Keratinocyte (primary cell): Measurements from ENCODE around the gene MRPS27. TPM values are rescaled to one million over a fixed set of nuclear protein-coding genes. Genes with fewer than 3 reads are reported as not detected.

Experiments used
- DNase-seq: peaks from one replicate; pipeline ENCODE4 v3.0.0-alpha.2; 2011; ENCODE audit warnings: low read depth, missing footprints, low spot score
- FAIRE-seq: peaks from 2 replicates; lab custom pipeline; 2011; peaks lifted over from hg19 to GRCh38; lab: Jason Lieb, UNC
- H2AFZ ChIP-seq: 2 replicates; pipeline ENCODE4 v1.6.0; 2012; ENCODE audit warnings: low read length, control low read depth, inconsistent platforms; ENCODE audit not compliant: control insufficient read depth
- H3K27ac ChIP-seq: 2 replicates; pipeline ENCODE4 v1.5.1; 2011; ENCODE audit warnings: low read length; ENCODE audit not compliant: control insufficient read depth, insufficient read depth
- H3K27me3 ChIP-seq: 3 replicates; pipeline ENCODE4 v1.6.0; 2011; ENCODE audit warnings: low read length; ENCODE audit not compliant: control insufficient read depth, insufficient read depth; ENCODE audit errors: extremely low read depth
- H3K36me3 ChIP-seq, 2 experiments: 2 replicates in 1 of 2; 3 replicates in 1 of 2; pipeline ENCODE4 v1.5.1; 2011; ENCODE audit warnings: low read length in 2 of 2, mild to moderate bottlenecking in 1 of 2; ENCODE audit not compliant: control insufficient read depth in 2 of 2, insufficient read depth in 2 of 2; ENCODE audit errors: extremely low read depth in 1 of 2
- H3K4me1 ChIP-seq: 3 replicates; pipeline ENCODE4 v1.5.1; 2011; ENCODE audit warnings: low read length; ENCODE audit not compliant: control insufficient read depth, insufficient read depth; ENCODE audit errors: extremely low read depth
- H3K4me2 ChIP-seq: 3 replicates; pipeline ENCODE4 v1.6.0; 2011; ENCODE audit warnings: low read depth, low read length; ENCODE audit not compliant: control insufficient read depth, insufficient read depth; ENCODE audit errors: extremely low read depth
- H3K4me3 ChIP-seq, 3 experiments: fragments of 200-600 bp in 1 of 3; sonication (generic) in 1 of 3; 2 replicates in 2 of 3; 3 replicates in 1 of 3; pipeline ENCODE4 v1.5.1; 2011 to 2016; ENCODE audit warnings: low read length in 3 of 3, mild to moderate bottlenecking in 3 of 3, control low read depth in 2 of 3, inconsistent platforms in 1 of 3, low read depth in 1 of 3, mixed read lengths in 1 of 3, mixed run types in 1 of 3, moderate library complexity in 1 of 3; ENCODE audit not compliant: control insufficient read depth in 2 of 3, insufficient read depth in 2 of 3; ENCODE audit errors: extremely low read depth in 1 of 3
- H3K79me2 ChIP-seq: 2 replicates; pipeline ENCODE4 v1.6.0; 2012; ENCODE audit warnings: low read length; ENCODE audit not compliant: control insufficient read depth, insufficient read depth
- H3K9ac ChIP-seq: 3 replicates; pipeline ENCODE4 v1.6.0; 2011; ENCODE audit warnings: low read length; ENCODE audit not compliant: control insufficient read depth, insufficient read depth; ENCODE audit errors: extremely low read depth
- H3K9me1 ChIP-seq: 3 replicates; pipeline ENCODE4 v1.6.0; 2011; ENCODE audit warnings: low read length; ENCODE audit not compliant: control insufficient read depth, insufficient read depth; ENCODE audit errors: extremely low read depth
- H3K9me3 ChIP-seq: 2 replicates; pipeline ENCODE4 v1.5.1; 2012; ENCODE audit warnings: low read depth, low read length; ENCODE audit not compliant: control insufficient read depth
- H4K20me1 ChIP-seq: 3 replicates; pipeline ENCODE4 v1.6.0; 2011; ENCODE audit warnings: low read length; ENCODE audit not compliant: control insufficient read depth, insufficient read depth; ENCODE audit errors: extremely low read depth
- EZH2 ChIP-seq: IDR thresholded peaks from one replicate; pipeline ENCODE4 v1.6.1; 2012; ENCODE audit warnings: inconsistent platforms, mild to moderate bottlenecking, low read length, moderate library complexity
- dilution Hi-C: fragments of 300-500 bp; cut with MboI; formaldehyde crosslinking; loops from one replicate; pipeline ENCODE4 v1.7.0; 2020; ENCODE audit warnings: low sequenced_read_pairs; ENCODE audit not compliant: extremely low pct_ligation_motif_present
- polyA plus RNA-seq, 5 experiments: library from polyadenylated mRNA; depleted of rRNA in 3 of 5; stranded (reverse) in 3 of 5; stranded (forward) in 1 of 5; unstranded in 1 of 5; fragments of >200 nt; gene quantifications; 1 replicate in 1 of 5; 2 replicates in 3 of 5; 3 replicates in 1 of 5; pipeline versions ENCODE4 v1.2.1 to v1.2.3, GENCODE V29; 2011 to 2012; ENCODE audit warnings: missing spikeins in 2 of 5, low read depth in 1 of 5, low replicate concordance in 1 of 5
- TF ChIP-seq, protein P1 (sequence below), 3 experiments: IDR thresholded peaks in 1 of 3; conservative IDR thresholded peaks in 1 of 3; optimal IDR thresholded peaks in 1 of 3; 2 replicates in 2 of 3; 3 replicates in 1 of 3; pipeline versions ENCODE3 to v1.5.1; 2011; ENCODE audit warnings: low read length in 3 of 3, mild to moderate bottlenecking in 3 of 3, moderate library complexity in 2 of 3, control low read depth in 1 of 3, inconsistent platforms in 1 of 3; ENCODE audit not compliant: insufficient read depth in 2 of 3; ENCODE audit errors: extremely low read depth in 1 of 3

Gene MRPS27
- polyA plus RNA-seq, 1 donor (not counting 4 experiments of a cell fraction or from before 2014, with no cell fraction given) = 98.7 TPM

DNA sequence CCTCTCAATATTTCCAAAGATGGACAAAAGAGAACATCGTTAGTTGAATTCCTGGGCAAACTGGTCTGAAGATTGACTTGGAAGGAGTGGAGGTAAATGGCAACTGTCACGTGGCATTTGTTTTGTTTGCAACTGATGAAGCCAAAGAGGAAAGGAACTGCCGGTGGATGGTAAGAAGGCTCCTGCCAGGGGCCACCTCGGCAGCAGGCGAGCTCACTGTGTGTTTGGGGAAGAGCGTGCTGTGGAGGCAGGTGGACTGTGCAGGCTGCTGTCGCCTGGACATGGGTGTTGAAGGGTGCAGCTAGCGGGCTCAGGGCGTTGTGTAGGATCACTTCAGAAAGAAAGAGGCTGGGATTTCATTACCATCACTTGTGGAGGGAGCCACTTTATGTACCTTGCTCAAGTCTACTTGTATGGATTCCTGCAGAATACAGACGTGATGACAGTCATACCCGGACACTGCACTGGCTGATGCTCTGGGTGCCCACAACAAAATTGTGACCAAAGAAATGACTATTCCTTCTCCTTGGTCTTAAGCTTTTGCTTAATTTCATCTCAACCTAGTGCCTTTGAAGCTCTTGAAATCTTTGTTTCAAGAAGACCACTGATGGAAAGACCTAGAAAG is 140.1 kb downstream of the MRPS27 start:
- dilution Hi-C loops = no loop called here
- Histone ChIP-seq H3K27me3 (no peaks in the 10 kb centered on the region), H3K4me1 (peaks cover 16% of the 10 kb centered on the region), H3K9ac (peak overlapping the region; percentile 39), H4K20me1 (no peaks in the 10 kb centered on the region), H3K9me3 (no peaks in the 10 kb centered on the region), H3K9me1 (no peaks in the 10 kb centered on the region), H3K4me2 (peak overlapping the region; percentile 90), H2AFZ (peak overlapping the region; percentile 22), H3K36me3 (peaks cover 0 to 2% of the 10 kb centered on the region in 2 experiments), H3K79me2 (no peaks in the 10 kb centered on the region), H3K27ac (no peak overlapping the region), H3K4me3 (peak overlapping the region in 2 of 3 experiments; percentile 43 to 46)
- FAIRE-seq (peak; percentile 55), DNase-seq (no peak)
- TF ChIP-seq, protein P1, sequence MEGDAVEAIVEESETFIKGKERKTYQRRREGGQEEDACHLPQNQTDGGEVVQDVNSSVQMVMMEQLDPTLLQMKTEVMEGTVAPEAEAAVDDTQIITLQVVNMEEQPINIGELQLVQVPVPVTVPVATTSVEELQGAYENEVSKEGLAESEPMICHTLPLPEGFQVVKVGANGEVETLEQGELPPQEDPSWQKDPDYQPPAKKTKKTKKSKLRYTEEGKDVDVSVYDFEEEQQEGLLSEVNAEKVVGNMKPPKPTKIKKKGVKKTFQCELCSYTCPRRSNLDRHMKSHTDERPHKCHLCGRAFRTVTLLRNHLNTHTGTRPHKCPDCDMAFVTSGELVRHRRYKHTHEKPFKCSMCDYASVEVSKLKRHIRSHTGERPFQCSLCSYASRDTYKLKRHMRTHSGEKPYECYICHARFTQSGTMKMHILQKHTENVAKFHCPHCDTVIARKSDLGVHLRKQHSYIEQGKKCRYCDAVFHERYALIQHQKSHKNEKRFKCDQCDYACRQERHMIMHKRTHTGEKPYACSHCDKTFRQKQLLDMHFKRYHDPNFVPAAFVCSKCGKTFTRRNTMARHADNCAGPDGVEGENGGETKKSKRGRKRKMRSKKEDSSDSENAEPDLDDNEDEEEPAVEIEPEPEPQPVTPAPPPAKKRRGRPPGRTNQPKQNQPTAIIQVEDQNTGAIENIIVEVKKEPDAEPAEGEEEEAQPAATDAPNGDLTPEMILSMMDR (optimal IDR thresholded peaks at IDR 0.05 in 1 of 3, IDR thresholded peaks at IDR 0.05 in 1 of 3, conservative IDR thresholded peaks at IDR 0.05 in 1 of 3; ENCODE audit: extremely low read depth in 1 of 3, insufficient read depth in 2 of 3, low read length in 3 of 3) = no peak
- TF ChIP-seq EZH2 = no peak

- H2AFZ ChIP-seq = peak overlapping the region; percentile 59
- H3K4me3 ChIP-seq = peak overlapping the region in 2 of 3 experiments; percentile 43 to 46
- FAIRE-seq (peak; percentile 92), DNase-seq (no peak)
- no peaks in the 10 kb centered on the region for H3K9me1 ChIP-seq
- no peaks in the 10 kb centered on the region for H3K27me3 ChIP-seq
- H3K9ac ChIP-seq = peak overlapping the region; percentile 39
- H3K27ac ChIP-seq = no peak overlapping the region
- no peaks in the 10 kb centered on the region for H4K20me1 ChIP-seq
- peak overlapping the region; percentile 90 for H3K4me2 ChIP-seq
- no peaks in the 10 kb centered on the region for H3K79me2 ChIP-seq
- H3K4me1 ChIP-seq = peaks cover 16% of the 10 kb centered on the region
- H3K9me3 ChIP-seq = no peaks in the 10 kb centered on the region
- no peak for TF ChIP-seq EZH2
- TF ChIP-seq, protein P1 (optimal IDR thresholded peaks at IDR 0.05 in 1 of 3, IDR thresholded peaks at IDR 0.05 in 1 of 3, conservative IDR thresholded peaks at IDR 0.05 in 1 of 3; ENCODE audit: extremely low read depth in 1 of 3, insufficient read depth in 2 of 3, low read length in 3 of 3) = no peak
- H3K36me3 ChIP-seq = peaks cover 0 to 2% of the 10 kb centered on the region in 2 experiments
- dilution Hi-C loops = no loop called here
Observed at GRCh38 chr5:72179028-72179815, 140.8 kb downstream of the MRPS27 start.
